GM18951 (cell line): ENCODE data around the gene TCN1.
A peak's percentile ranks its signal among the peaks of the same experiment; 100 is the strongest.

ENCODE experiments used
- POLR2A ChIP-seq: IDR thresholded peaks from 4 replicates; pipeline ENCODE4 v1.6.1; 2011; ENCODE audit warnings: mild to moderate bottlenecking; ENCODE audit not compliant: insufficient read length, insufficient read depth; ENCODE audit errors: extremely low read depth
- in situ Hi-C: fragments of 300-500 bp; cut with MboI; formaldehyde crosslinking; loops from one replicate; pipeline ENCODE4 v1.12.0; 2022; ENCODE audit warnings: low sequenced_read_pairs, mixed read lengths, inconsistent platforms; ENCODE audit not compliant: unreplicated experiment

TCN1 gene

GRCh38 chr11:59810911-59811259 lies 55.4 kb downstream of the TCN1 start:
- TF ChIP-seq POLR2A: no peak
- in situ Hi-C loops: no loop called here

- in situ Hi-C loops: no loop called here
- TF ChIP-seq POLR2A: peak; percentile 82
Measured at GRCh38 chr11:59810189-59810910, 55.9 kb downstream of the TCN1 start, which contains the start of gene MRPL16. Gene MRPL16 (minus strand): TSS chr11:59810778. CDS start chr11:59810658, 120 bp downstream.

DNA sequence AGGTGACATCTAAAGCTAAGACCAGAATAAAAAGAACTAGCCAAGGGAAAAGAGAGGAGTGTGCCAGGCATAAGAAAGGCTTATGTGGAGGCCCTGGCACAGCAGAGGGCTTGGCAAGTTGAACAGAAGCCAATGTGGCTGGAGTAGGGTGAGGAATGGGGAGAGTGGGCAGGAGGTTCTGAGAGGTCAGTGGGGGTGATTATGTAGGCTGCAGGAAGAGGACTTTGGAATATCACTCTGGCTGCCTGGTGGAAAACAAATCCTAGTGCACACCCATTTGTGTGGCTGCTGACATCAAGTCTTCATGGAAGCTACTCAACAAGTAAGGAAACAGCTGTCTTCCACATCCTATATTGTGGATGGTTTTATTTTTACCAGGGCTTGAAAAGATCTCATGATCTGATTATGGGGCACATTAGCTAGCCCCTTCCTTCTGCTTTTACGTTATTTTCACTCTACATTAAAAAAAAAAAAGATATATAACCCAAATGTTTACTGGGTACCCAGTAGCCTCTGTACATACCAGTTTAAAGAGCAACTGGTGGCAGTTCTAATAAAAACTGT lies 59.2 kb downstream of the TCN1 start:
- no peak for TF ChIP-seq POLR2A
- in situ Hi-C loops: no loop called here

DNA sequence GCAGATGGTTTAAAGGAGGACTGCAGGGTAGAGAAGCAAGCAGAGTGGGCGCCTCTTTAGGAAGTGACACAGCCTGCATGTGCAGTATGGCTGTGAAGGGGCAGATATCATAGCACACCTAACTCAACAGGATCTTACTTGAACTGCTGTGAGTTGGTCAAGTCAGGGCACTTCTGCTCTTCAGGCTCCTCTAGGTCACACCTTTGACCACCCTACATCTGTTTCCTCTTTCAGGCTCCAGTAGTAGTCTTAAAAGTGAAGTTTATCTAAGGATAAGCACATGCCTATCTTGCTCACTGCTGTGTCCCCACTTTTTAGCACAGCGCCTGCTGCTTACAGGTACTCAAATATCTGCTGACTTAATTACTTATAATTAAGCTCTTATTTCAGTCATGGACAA lies 62.2 kb downstream of the TCN1 start:
- in situ Hi-C loops: loop anchor here (5.0 kb wide), 1 partner anchor 47 kb away; the partner anchor contains the start of gene STX3

More for the DNA sequence above, 62.2 kb downstream of the TCN1 start:
- TF ChIP-seq POLR2A: no peak
